ENCODE data around the gene PHOX2B. TPM values are rescaled to one million over a fixed set of nuclear protein-coding genes. Genes with fewer than 3 reads are reported as not detected.

Gene PHOX2B
- polyA plus RNA-seq: not detected in 2 replicates

DNA sequence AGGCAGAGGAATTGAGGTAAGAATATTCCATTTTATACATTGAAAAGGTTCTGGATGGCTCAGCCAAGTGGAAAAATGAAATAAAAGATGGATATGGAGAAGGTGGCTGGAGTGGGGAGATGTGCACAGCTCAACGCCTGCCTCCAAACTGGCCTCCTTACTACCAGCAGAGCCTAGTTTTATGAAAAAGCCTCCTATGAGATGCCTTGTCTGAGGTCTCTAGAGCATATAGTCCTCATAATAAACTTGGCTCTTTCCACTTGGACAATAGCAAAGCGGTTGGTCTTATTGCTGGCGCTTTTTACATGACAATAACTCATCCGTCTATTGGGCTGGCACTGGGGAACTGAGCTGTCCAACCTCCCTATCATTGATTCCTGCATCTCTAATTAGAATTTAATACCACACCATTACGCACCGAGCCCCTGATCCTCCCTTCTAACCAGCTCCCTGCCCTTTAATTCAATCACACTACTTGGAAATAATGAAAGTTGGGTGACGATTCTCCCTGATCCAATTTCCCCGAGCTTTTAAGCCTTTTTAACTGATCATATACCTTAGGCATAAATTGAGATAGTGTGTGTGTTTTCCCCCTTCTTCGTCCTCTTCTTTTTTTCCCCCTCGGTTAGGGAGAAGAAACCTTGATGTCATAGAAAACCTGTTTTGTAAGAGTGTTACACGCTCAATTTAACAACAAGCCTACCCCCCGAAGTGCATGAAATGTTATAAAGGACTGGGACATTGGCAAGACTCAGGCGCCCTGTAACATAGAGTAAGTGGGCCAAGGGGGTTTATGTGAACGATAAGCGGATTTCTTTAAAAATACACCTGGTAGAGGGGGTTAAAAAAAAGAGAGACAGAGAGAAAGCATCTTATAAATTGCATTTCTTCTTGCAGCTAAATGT, at the start of gene PHOX2B:
Gene PHOX2B (minus strand): TSS at position 155 of the 905 bp plus-strand sequence. CDS start 115 bp downstream, at position 40.

Other genes with a start within 250 kb of the PHOX2B start
- gene LIMCH1, start 210.6 kb downstream of the PHOX2B start, polyA plus RNA-seq: 86.4 and 111 TPM in 2 replicates
- gene TMEM33, start 186.7 kb upstream of the PHOX2B start, polyA plus RNA-seq: 46.7 and 53.1 TPM in 2 replicates
- gene DCAF4L1, start 233.0 kb upstream of the PHOX2B start, polyA plus RNA-seq: 0.04 and 0.15 TPM in 2 replicates
- 48.5 and 51.2 TPM in 2 replicates for gene SLC30A9, start 241.8 kb upstream of the PHOX2B start, polyA plus RNA-seq